Adrenal gland (tissue), 5 donors: Measurements from ENCODE around the gene PPAT.

Source experiments
- POLR2A ChIP-seq, 2 donors: fragments of 450-650 bp; IDR thresholded peaks; one replicate each; pipeline ENCODE4 v1.6.1; 2017; ENCODE audit warnings: antibody characterized with exemption in 2 of 2, mild to moderate bottlenecking in 2 of 2, moderate library complexity in 1 of 2
- TF ChIP-seq, protein P1 (sequence below), 6 experiments: fragments of 450-650 bp in 4 of 6; fragments of 200-600 bp in 2 of 6; sonication (generic) in 1 of 6; IDR thresholded peaks; 1 replicate in 5 of 6; 2 replicates in 1 of 6; pipeline versions ENCODE4 v1.5.1 to v1.8.0; 2016 to 2021; ENCODE audit warnings: antibody characterized with exemption in 6 of 6, mild to moderate bottlenecking in 2 of 6, moderate library complexity in 1 of 6
- donor health status: DM: no; HTN: no; CAD: no.

- no peak for TF ChIP-seq POLR2A (IDR thresholded peaks at IDR 0.05)
- TF ChIP-seq, protein P1, sequence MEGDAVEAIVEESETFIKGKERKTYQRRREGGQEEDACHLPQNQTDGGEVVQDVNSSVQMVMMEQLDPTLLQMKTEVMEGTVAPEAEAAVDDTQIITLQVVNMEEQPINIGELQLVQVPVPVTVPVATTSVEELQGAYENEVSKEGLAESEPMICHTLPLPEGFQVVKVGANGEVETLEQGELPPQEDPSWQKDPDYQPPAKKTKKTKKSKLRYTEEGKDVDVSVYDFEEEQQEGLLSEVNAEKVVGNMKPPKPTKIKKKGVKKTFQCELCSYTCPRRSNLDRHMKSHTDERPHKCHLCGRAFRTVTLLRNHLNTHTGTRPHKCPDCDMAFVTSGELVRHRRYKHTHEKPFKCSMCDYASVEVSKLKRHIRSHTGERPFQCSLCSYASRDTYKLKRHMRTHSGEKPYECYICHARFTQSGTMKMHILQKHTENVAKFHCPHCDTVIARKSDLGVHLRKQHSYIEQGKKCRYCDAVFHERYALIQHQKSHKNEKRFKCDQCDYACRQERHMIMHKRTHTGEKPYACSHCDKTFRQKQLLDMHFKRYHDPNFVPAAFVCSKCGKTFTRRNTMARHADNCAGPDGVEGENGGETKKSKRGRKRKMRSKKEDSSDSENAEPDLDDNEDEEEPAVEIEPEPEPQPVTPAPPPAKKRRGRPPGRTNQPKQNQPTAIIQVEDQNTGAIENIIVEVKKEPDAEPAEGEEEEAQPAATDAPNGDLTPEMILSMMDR (IDR thresholded peaks at IDR 0.05), result no peak
These were observed 60.5 kb downstream of the PPAT start for GRCh38 chr4:56374956-56375355.
